SU-DHL-6 (cell line): Measurements from ENCODE around the gene SLC16A4.
"Not testable (repeated sequence)": the region's sequence is repeated elsewhere in the genome, so short reads cannot be mapped to it uniquely, and the experiment has no call there.

Source experiments
- H2AFZ ChIP-seq: fragments of 200-600 bp; sonication (generic); 2 replicates; pipeline ENCODE4 v1.6.1; 2014; ENCODE audit warnings: low read depth, mild to moderate bottlenecking, moderate library complexity, mixed read lengths, antibody characterized with exemption, low read length; ENCODE audit not compliant: severe bottlenecking
- H3F3A ChIP-seq: fragments of 200-600 bp; shearing (Covaris generic); 2 replicates; pipeline ENCODE4 v1.6.0; 2016; ENCODE audit warnings: antibody characterized with exemption, mild to moderate bottlenecking; ENCODE audit not compliant: insufficient read depth
- H3K27ac ChIP-seq: fragments of 200-600 bp; sonication (generic); 2 replicates; pipeline ENCODE4 v1.5.1; 2016; ENCODE audit warnings: low read depth, mild to moderate bottlenecking, low read length, moderate library complexity, mixed read lengths
- H3K27me3 ChIP-seq: fragments of 200-600 bp; sonication (generic), shearing (Covaris generic); 2 replicates; pipeline ENCODE4 v1.6.0; 2014; ENCODE audit warnings: mild to moderate bottlenecking, low read length
- H3K36me3 ChIP-seq: fragments of 200-600 bp; sonication (generic); 2 replicates; pipeline ENCODE4 v1.6.1; 2014; ENCODE audit warnings: mild to moderate bottlenecking, low read length, mixed read lengths
- H3K4me2 ChIP-seq: fragments of 300-600, 200-600 bp; shearing (Covaris generic), sonication (generic); 2 replicates; pipeline ENCODE4 v1.6.0; 2014; ENCODE audit warnings: low read length, low read depth, mild to moderate bottlenecking; ENCODE audit not compliant: poor library complexity, severe bottlenecking
- H3K4me3 ChIP-seq: fragments of 200-600 bp; sonication (generic); 2 replicates; pipeline ENCODE4 v1.5.1; 2014; ENCODE audit warnings: antibody characterized with exemption, low read length, mild to moderate bottlenecking, mixed read lengths; ENCODE audit not compliant: insufficient read depth, poor library complexity, severe bottlenecking
- H3K79me2 ChIP-seq: fragments of 200-600 bp; sonication (generic); 2 replicates; pipeline ENCODE4 v1.6.1; 2014; ENCODE audit warnings: mild to moderate bottlenecking, low read length, moderate library complexity; ENCODE audit not compliant: insufficient read depth
- H3K9ac ChIP-seq: fragments of 200-600 bp; sonication (generic); 2 replicates; pipeline ENCODE4 v1.7.0; 2014; ENCODE audit warnings: mild to moderate bottlenecking, low read length
- H3K9me2 ChIP-seq: fragments of 200-600 bp; sonication (generic); replicated peaks from 2 replicates; pipeline ENCODE4 v1.6.1; 2014; ENCODE audit warnings: low read length; ENCODE audit not compliant: insufficient read depth
- H3K9me3 ChIP-seq: fragments of 200-600 bp; sonication (generic); 2 replicates; pipeline ENCODE4 v1.6.1; 2014; ENCODE audit warnings: low read length, mixed read lengths; ENCODE audit not compliant: insufficient read depth
- H4K20me1 ChIP-seq: fragments of 200-600 bp; sonication (generic); 2 replicates; pipeline ENCODE4 v1.6.1; 2014; ENCODE audit warnings: low read depth, mild to moderate bottlenecking, antibody characterized with exemption, low read length, moderate library complexity, mixed read lengths
- CTCF ChIP-seq: fragments of 200-600 bp; sonication (generic); IDR thresholded peaks from one replicate; pipeline ENCODE4 v1.5.1; 2017; ENCODE audit warnings: antibody characterized with exemption, mild to moderate bottlenecking, low read length, moderate library complexity; ENCODE audit not compliant: insufficient read depth, poor library complexity, severe bottlenecking
- EZH2phosphoT487 ChIP-seq: fragments of 200-600 bp; sonication (generic), shearing (Covaris generic); conservative IDR thresholded peaks from 2 replicates; pipeline ENCODE4 v1.6.1; 2018; ENCODE audit warnings: mild to moderate bottlenecking, antibody characterized with exemption, low read length, moderate library complexity, mixed read lengths

Gene SLC16A4

GRCh38 chr1:110408488-110408887, 17.7 kb upstream of the SLC16A4 start:
- Histone ChIP-seq H2AFZ (no peak overlapping the region), H3K4me2 (peak overlapping the region; percentile 93), H3F3A (peaks cover 6% of the 10 kb centered on the region; the same call in 1 of the 2 replicates), H3K9me3 (no peaks in the 10 kb centered on the region), H3K9ac (peak overlapping the region; percentile 72; the same call in 1 of the 2 replicates), H3K27me3 (no peaks in the 10 kb centered on the region), H3K9me2 (no peaks in the 10 kb centered on the region), H4K20me1 (no peaks in the 10 kb centered on the region), H3K36me3 (peaks cover 6% of the 10 kb centered on the region; the same call in 1 of the 2 replicates), H3K4me3 (peak overlapping the region; percentile 88), H3K79me2 (peaks cover 17% of the 10 kb centered on the region), H3K27ac (no peak overlapping the region)
- TF ChIP-seq CTCF (no peak), EZH2phosphoT487 (no peak)

GRCh38 chr1:110407260-110408210, 16.7 kb upstream of the SLC16A4 start, which contains the start of gene LAMTOR5:
Gene LAMTOR5 (minus strand): TSS chr1:110407694. CDS start chr1:110407620, 74 bp downstream.
- peaks cover 12% of the 10 kb centered on the region; the same call in 1 of the 2 replicates for H3F3A ChIP-seq
- peak within 1 kb of the TSS; percentile 98 for H2AFZ ChIP-seq
- H3K9ac ChIP-seq: peak within 1 kb of the TSS; percentile 72
- peaks cover 17% of the 10 kb centered on the region for H3K79me2 ChIP-seq
- H3K4me2 ChIP-seq: peak within 1 kb of the TSS; percentile 93
- H3K9me2 ChIP-seq: no peaks in the 10 kb centered on the region
- no peaks in the 10 kb centered on the region for H3K27me3 ChIP-seq
- TF ChIP-seq EZH2phosphoT487: no peak
- TF ChIP-seq CTCF: no peak
- peaks cover 10% of the 10 kb centered on the region; the same call in 1 of the 2 replicates for H3K36me3 ChIP-seq
- H3K9me3 ChIP-seq: no peaks in the 10 kb centered on the region
- H3K27ac ChIP-seq: peak within 1 kb of the TSS; percentile 33
- peak within 1 kb of the TSS; percentile 88 for H3K4me3 ChIP-seq
- H4K20me1 ChIP-seq: no peaks in the 10 kb centered on the region

GRCh38 chr1:110406407-110406806, 15.6 kb upstream of the SLC16A4 start:
- not testable (repeated sequence) for H2AFZ ChIP-seq, H3K9me2 ChIP-seq, H3K27me3 ChIP-seq, H4K20me1 ChIP-seq, H3K9me3 ChIP-seq
- peaks cover 17% of the 10 kb centered on the region for H3K79me2 ChIP-seq
- H3K4me2 ChIP-seq: peak overlapping the region; percentile 93
- H3K27ac ChIP-seq: peak overlapping the region; percentile 33; the same call in 1 of the 2 replicates
- H3K36me3 ChIP-seq: peaks cover 12% of the 10 kb centered on the region; the same call in 1 of the 2 replicates
- H3K9ac ChIP-seq: peak overlapping the region; percentile 72
- peak overlapping the region; percentile 88 for H3K4me3 ChIP-seq
- H3F3A ChIP-seq: peaks cover 13% of the 10 kb centered on the region; the same call in 1 of the 2 replicates
